Heart left ventricle (tissue), 13 donors: ENCODE results near the gene MDK.
A peak's percentile ranks its signal among the peaks of the same experiment; 100 is the strongest.

ENCODE experiments used
- CTCF ChIP-seq, 12 donors: fragments of 200-600 bp; sonication (generic) in 4 of 12; IDR thresholded peaks; one replicate each; pipeline versions ENCODE4 v1.5.0 to v1.8.0; 2018 to 2022; ENCODE audit warnings: antibody characterized with exemption in 12 of 12, mild to moderate bottlenecking in 5 of 12
- POLR2A ChIP-seq, 2 donors: fragments of 450-650 bp; IDR thresholded peaks; one replicate each; pipeline ENCODE4 v1.6.1; 2017; ENCODE audit warnings: antibody characterized with exemption in 2 of 2, mild to moderate bottlenecking in 2 of 2, moderate library complexity in 2 of 2
- donor health status: ischemic (EF 13 %, LVEDD 7.1; RV severe dilation, severe dysfunction).
- donor health status: DM: no; HTN: yes; CAD: no.
- donor health status: DM: no; HTN: no; CAD: no.
- donor health status: ischemic (EF 25% LVEDD 6.9; RV normal size, moderate dysfunction).
- donor health status: ischemic (EF 25% LVEDD 5.7; RV mildly dilated, moderate dysfunction).
- donor health status: ischemic (EF 35%, LVEDD 5.7; RV mildly dilated, moderate dysfunction).
- donor health status: nonischemic (EF 11% LVEDD 7.7; RV severe dilation, severe dysfunction).
- donor health status: DM: yes; HTN: yes; CAD: no.
- donor health status: PGD.
- donor health status: ischemic (EF 29% LVEDD 5.4; RV normal size, mild dysfunction).
- donor health status: nonischemic (EF 23%, LVEDD 6.1; RV moderate dilation, normal function).

GRCh38 chr11:46389450-46390330 is 8.2 kb downstream of the MDK start:
- peak; percentile 79 to 92 (median 87) for TF ChIP-seq CTCF (IDR thresholded peaks at IDR 0.05)
- TF ChIP-seq POLR2A (IDR thresholded peaks at IDR 0.05), result no peak
